HEK293T (cell line): ENCODE results near the gene LNPK.

Experiments
- CTCF ChIA-PET: fragments of 350-600 bp; formaldehyde crosslinking; extraction: SDS; loops from one replicate; lab custom pipeline; 2021; ENCODE audit warnings: antibody characterized with exemption, inconsistent platforms; lab: Yijun Ruan, JAX
- POLR2A ChIA-PET: fragments of 350-600 bp; formaldehyde crosslinking; extraction: SDS; loops from one replicate; lab custom pipeline; 2020; ENCODE audit warnings: antibody characterized with exemption, inconsistent platforms; lab: Yijun Ruan, JAX
- DNase-seq: peaks from one replicate; pipeline ENCODE4 v3.0.0; 2012; ENCODE audit warnings: mixed read lengths; ENCODE audit errors: extremely low spot score
- ARNT ChIP-seq: fragments of 450-650 bp; IDR thresholded peaks from 2 replicates; pipeline ENCODE4 v1.6.1; 2017; ENCODE audit warnings: mild to moderate bottlenecking
- BHLHE40 ChIP-seq: fragments of 450-650 bp; IDR thresholded peaks from 2 replicates; pipeline ENCODE4 v1.6.1; 2016; ENCODE audit warnings: mild to moderate bottlenecking, moderate library complexity, borderline replicate concordance
- CTBP1 ChIP-seq: fragments of 450-650 bp; IDR thresholded peaks from 2 replicates; pipeline ENCODE4 v1.6.1; 2016; ENCODE audit warnings: borderline replicate concordance
- ELF4 ChIP-seq: fragments of 450-650 bp; IDR thresholded peaks from 2 replicates; pipeline ENCODE4 v1.6.1; 2017; ENCODE audit warnings: antibody characterized with exemption
- FOXA1 ChIP-seq: fragments of 450-650 bp; IDR thresholded peaks from 2 replicates; pipeline ENCODE4 v1.6.1; 2016; ENCODE audit warnings: mild to moderate bottlenecking
- FOXK2 ChIP-seq: fragments of 450-650 bp; IDR thresholded peaks from 2 replicates; pipeline ENCODE4 v1.6.1; 2016; ENCODE audit warnings: mild to moderate bottlenecking
- FOXM1 ChIP-seq: fragments of 450-650 bp; IDR thresholded peaks from 2 replicates; pipeline ENCODE4 v1.6.1; 2017; ENCODE audit warnings: mild to moderate bottlenecking, borderline replicate concordance
- HDGF ChIP-seq: fragments of 450-650 bp; IDR thresholded peaks from 2 replicates; pipeline ENCODE4 v1.6.1; 2017; ENCODE audit warnings: antibody characterized with exemption, borderline replicate concordance
- L3MBTL2 ChIP-seq: fragments of 450-650 bp; conservative IDR thresholded peaks from 2 replicates; pipeline ENCODE4 v1.6.1; 2016; ENCODE audit warnings: mild to moderate bottlenecking
- LEF1 ChIP-seq: fragments of 450-650 bp; IDR thresholded peaks from 2 replicates; pipeline ENCODE4 v1.6.1; 2017; ENCODE audit warnings: mild to moderate bottlenecking, borderline replicate concordance
- NFRKB ChIP-seq: fragments of 450-650 bp; IDR thresholded peaks from 2 replicates; pipeline ENCODE4 v1.6.1; 2016; ENCODE audit warnings: mild to moderate bottlenecking, moderate library complexity
- PKNOX1 ChIP-seq: fragments of 450-650 bp; IDR thresholded peaks from 2 replicates; pipeline ENCODE4 v1.6.1; 2016
- SP1 ChIP-seq: fragments of 450-650 bp; IDR thresholded peaks from 2 replicates; pipeline ENCODE4 v1.6.1; 2017
- SUZ12 ChIP-seq: fragments of 450-650 bp; IDR thresholded peaks from 2 replicates; pipeline ENCODE4 v1.6.1; 2016; ENCODE audit warnings: mild to moderate bottlenecking
- TARDBP ChIP-seq: fragments of 450-650 bp; IDR thresholded peaks from 2 replicates; pipeline ENCODE4 v1.6.1; 2016
- ZNF384 ChIP-seq: fragments of 450-650 bp; IDR thresholded peaks from 2 replicates; pipeline ENCODE4 v1.6.1; 2016

Gene LNPK

GRCh38 chr2:175957845-175958244 lies 44.2 kb downstream of the LNPK start:
- DNase-seq = no peak
- ChIA-PET CTCF (no interaction called here), POLR2A (no interaction called here)
- TF ChIP-seq TARDBP (no peak), ZNF384 (no peak), FOXA1 (no peak), LEF1 (no peak), ARNT (no peak), FOXM1 (no peak)

- ChIA-PET POLR2A (no interaction called here), CTCF (no interaction called here)
- TF ChIP-seq PKNOX1 (no peak), CTBP1 (no peak), LEF1 (no peak)
- no peak for DNase-seq
Observed at GRCh38 chr2:175955136-175955535, 46.9 kb downstream of the LNPK start.

- no peak for DNase-seq
- TF ChIP-seq ELF4 (no peak), TARDBP (no peak), SUZ12 (no peak), FOXM1 (no peak), HDGF (no peak), LEF1 (no peak), FOXK2 (no peak)
- CTCF ChIA-PET = no interaction called here
- POLR2A ChIA-PET = no interaction called here
Observed at GRCh38 chr2:175950512-175950911, 51.6 kb downstream of the LNPK start.

- DNase-seq = no peak
- CTCF ChIA-PET = no interaction called here
- no peak for TF ChIP-seq FOXK2
- POLR2A ChIA-PET = no interaction called here
Observed at GRCh38 chr2:175948191-175948590, 53.9 kb downstream of the LNPK start.

GRCh38 chr2:175947073-175947472 lies 55.0 kb downstream of the LNPK start:
- CTCF ChIA-PET = no interaction called here
- POLR2A ChIA-PET = no interaction called here
- no peak for DNase-seq
- TF ChIP-seq LEF1 (no peak), ZNF384 (no peak), FOXK2 (no peak), HDGF (no peak), SP1 (no peak), FOXM1 (no peak), L3MBTL2 (no peak), TARDBP (no peak), ARNT (no peak), CTBP1 (no peak), PKNOX1 (no peak), ELF4 (no peak), BHLHE40 (no peak), NFRKB (no peak), SUZ12 (no peak), FOXA1 (no peak)

- no peak for DNase-seq
- ChIA-PET CTCF (no interaction called here), POLR2A (no interaction called here)
- TF ChIP-seq FOXK2 = no peak
- no peak for TF ChIP-seq BHLHE40
- no peak for TF ChIP-seq SP1
- TF ChIP-seq ARNT = no peak
- TF ChIP-seq TARDBP = no peak
- TF ChIP-seq HDGF = no peak
- no peak for TF ChIP-seq NFRKB
- TF ChIP-seq FOXM1 = no peak
- no peak for TF ChIP-seq FOXA1
- TF ChIP-seq L3MBTL2 = no peak
- TF ChIP-seq CTBP1 = no peak
- TF ChIP-seq ELF4 = no peak
- TF ChIP-seq LEF1 = no peak
- TF ChIP-seq SUZ12 = no peak
- TF ChIP-seq ZNF384 = no peak
- TF ChIP-seq PKNOX1 = no peak
Observed at GRCh38 chr2:175941699-175942098, 60.4 kb downstream of the LNPK start.

- DNase-seq = no peak
- ChIA-PET POLR2A (no interaction called here), CTCF (no interaction called here)
- no peak for TF ChIP-seq FOXM1
- no peak for TF ChIP-seq SP1
- TF ChIP-seq BHLHE40 = no peak
Observed at GRCh38 chr2:175937216-175937615, 64.9 kb downstream of the LNPK start.
